Stimulated activated CD8-positive, alpha-beta memory T cell treated with anti-CD3 and anti-CD28 coated beads, Interleukin-7, amount 100 ng/mL, for 24 hours (primary cell): ENCODE measurements around the gene NTPCR.

ENCODE experiments used
- DNase-seq: peaks from one replicate; pipeline ENCODE4 v3.0.0-alpha.2; 2020; ENCODE audit warnings: low read depth

NTPCR gene

GRCh38 chr1:233010146-233010545 is 59.7 kb downstream of the NTPCR start:
- DNase-seq: no peak

DNA sequence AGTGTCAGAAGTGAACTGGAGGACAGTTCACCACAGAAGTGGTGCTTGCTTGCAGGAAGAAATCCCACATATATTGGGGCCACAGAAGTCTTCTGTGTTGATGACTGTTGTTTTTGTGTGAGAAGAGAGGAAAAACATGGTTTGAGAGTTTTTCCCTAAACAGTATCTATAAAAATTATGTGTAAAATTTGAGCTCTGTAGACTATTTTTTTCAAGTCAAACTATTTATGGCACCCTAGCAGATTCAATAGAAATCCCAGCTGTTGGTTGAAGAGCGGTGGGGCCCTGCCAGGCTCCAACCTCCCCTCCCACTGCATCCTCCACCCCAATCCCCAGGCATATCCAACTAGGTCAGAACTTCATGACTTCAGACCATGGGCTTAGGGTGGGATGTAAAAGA is 61.6 kb downstream of the NTPCR start:
- DNase-seq: no peak

GRCh38 chr1:233015965-233016364 is 65.6 kb downstream of the NTPCR start:
- DNase-seq: no peak

- no peak for DNase-seq
Observed at GRCh38 chr1:233016798-233017197, 66.4 kb downstream of the NTPCR start.

DNA sequence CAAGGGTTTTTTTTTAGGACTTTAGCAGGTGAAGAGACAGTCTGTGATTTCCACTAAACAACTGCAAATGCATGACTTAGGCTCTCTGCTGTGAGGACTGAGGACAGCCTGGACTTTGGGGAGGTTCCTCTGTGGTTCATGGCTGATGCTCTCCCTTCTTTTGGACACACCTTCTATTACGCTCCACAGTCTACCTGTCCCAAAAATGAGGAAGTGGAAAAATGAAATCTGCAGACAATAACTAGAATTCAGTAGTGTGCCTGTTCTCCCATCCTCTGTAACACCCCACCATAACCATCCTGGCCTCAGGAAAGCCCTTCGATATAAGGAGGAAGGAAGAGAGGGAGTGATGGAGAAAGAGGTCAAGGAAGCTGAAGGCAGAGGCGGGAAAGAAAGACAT is 68.7 kb downstream of the NTPCR start:
- DNase-seq: no peak

DNA sequence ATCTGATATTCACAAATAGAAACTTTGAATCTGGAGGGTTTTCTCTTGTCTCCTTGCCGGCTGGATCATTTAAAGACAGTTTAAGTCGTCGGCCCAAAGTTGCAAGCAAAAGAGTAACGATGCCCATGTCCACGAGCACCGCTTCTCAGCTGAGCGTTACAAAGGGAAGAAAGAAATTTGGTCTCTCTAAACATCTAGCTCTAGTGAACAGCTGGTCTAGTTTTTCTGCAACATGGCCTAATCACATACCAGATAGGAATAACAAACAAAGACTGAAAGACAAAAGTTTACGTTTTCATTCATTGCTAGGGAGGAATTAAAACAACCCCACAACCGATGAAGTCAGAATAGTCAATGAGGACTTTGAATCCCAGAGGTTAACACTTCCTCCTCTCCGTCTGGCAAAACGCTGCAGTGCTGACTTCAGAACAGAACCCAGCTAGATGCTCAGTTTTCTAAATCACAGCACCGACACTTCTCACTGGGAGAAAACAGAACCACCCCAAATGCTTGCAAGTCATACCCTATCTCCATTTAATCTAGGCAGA is 69.4 kb downstream of the NTPCR start:
- no peak for DNase-seq

DNA sequence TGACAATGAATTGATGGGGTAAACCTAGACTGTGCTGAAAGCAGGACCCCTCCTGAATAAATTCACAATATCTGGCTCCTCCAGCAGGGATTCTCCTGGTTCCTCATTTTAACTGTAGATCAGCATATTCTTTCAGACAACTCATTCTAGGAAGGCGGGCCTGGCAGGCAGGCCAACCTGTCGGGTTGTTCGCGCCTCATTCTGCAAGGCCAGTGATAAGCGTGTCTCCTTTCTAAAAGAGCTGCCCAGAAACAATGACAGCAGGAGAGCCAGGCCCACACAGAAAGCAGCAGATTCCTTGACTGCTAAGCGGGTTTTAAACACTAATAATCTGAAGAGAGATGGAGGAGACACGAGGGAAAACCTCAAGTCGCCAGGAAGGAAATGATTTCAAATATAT is 70.0 kb downstream of the NTPCR start:
- no peak for DNase-seq

GRCh38 chr1:233022246-233022645 is 71.8 kb downstream of the NTPCR start:
- DNase-seq: no peak

DNA sequence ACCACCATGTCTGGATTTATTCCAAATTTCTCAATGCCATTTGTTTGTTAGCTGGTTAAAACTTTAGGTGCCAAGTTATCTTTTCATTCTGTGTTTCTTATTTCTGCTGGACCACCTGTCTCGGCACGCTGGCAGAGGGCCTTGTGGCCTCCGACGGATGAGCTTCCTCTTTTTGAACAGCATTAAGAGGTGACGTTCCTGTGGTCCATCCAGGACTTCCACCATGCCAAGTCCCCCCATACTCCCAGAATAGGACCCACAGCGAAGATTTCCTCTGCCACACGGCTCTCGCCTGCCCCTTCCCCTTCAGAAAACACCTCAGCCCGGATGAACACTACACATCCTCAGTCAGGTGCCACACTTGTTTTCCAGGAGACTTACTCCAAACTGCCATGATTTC is 73.8 kb downstream of the NTPCR start:
- DNase-seq: no peak

GRCh38 chr1:233025157-233025556 is 74.7 kb downstream of the NTPCR start:
- no peak for DNase-seq

DNA sequence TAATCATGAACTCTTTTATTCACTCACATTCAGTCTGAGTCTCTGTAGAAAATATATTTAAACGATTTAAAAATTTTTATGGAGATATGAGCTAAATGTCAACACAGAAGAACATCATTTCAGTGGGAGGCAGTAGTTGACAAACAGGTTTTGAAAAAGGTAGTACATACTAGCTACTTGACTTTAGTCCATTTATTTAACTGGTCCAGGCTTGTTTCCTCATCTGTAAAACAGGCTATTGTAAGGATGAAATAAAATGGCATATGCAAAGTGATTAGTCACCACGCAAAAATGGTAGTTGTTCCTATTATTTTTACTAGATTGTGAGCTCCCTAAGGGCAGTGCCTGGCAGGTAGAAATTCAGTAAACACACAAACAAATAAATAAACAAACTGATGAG is 75.2 kb downstream of the NTPCR start:
- DNase-seq: no peak

- no peak for DNase-seq
Observed at GRCh38 chr1:233027046-233027445, 76.6 kb downstream of the NTPCR start.

- DNase-seq: no peak
Observed at GRCh38 chr1:233031521-233031920, 81.1 kb downstream of the NTPCR start.

DNA sequence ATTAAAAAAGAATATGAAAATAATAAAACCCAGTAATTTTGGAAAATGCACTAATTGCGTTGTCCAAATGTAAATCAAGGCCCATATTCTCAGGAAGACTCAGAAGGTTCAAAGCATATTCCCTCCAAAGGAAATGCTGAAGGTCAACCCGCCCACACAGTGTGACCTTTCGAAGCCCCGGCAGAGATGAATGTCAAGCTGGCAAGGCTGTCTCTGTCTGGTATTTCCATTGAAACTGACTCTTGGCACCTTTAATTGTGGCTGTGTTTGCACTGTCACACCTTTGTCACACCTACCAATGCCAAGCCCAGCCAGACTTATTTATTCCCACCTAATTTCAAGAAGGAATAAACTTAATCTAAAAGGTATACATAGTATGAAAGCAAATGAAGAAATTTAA is 82.5 kb downstream of the NTPCR start:
- no peak for DNase-seq

GRCh38 chr1:233033361-233033760 is 83.0 kb downstream of the NTPCR start:
- no peak for DNase-seq
